Kidney epithelial cell (primary cell): ENCODE measurements around the gene SLC47A2. TPM values are rescaled to one million over a fixed set of nuclear protein-coding genes. Genes with fewer than 3 reads are reported as not detected.

Experiments
- DNase-seq: peaks from one replicate; pipeline ENCODE4 v3.0.0-alpha.2; 2010; ENCODE audit warnings: low read depth
- H3K27me3 ChIP-seq: 2 replicates; pipeline ENCODE4 v1.6.0; 2011; ENCODE audit warnings: low read length; ENCODE audit not compliant: control insufficient read depth, insufficient read depth
- H3K36me3 ChIP-seq: 2 replicates; pipeline ENCODE4 v1.5.1; 2011; ENCODE audit warnings: low read length; ENCODE audit not compliant: control insufficient read depth, insufficient read depth
- H3K4me3 ChIP-seq: 2 replicates; pipeline ENCODE4 v1.5.1; 2011; ENCODE audit warnings: low read depth, mild to moderate bottlenecking, control low read depth, low read length
- CTCF ChIP-seq: IDR thresholded peaks from 2 replicates; pipeline ENCODE4 v1.5.1; 2011; ENCODE audit warnings: mild to moderate bottlenecking, moderate library complexity, low read length, control low read depth, inconsistent platforms; ENCODE audit not compliant: insufficient read depth, poor library complexity, severe bottlenecking
- total RNA-seq: library from RNA; depleted of rRNA; stranded (reverse); fragments of >200 nt; gene quantifications from 2 replicates; pipeline ENCODE4 v1.2.3, GENCODE V29; 2015

Gene SLC47A2
- total RNA-seq, 1 donor from 2014 or later: not detected

GRCh38 chr17:19630661-19631060 lies 85.7 kb downstream of the SLC47A2 start:
- no peak for TF ChIP-seq CTCF
- H3K4me3 ChIP-seq: no peak overlapping the region
- DNase-seq: no peak
- H3K36me3 ChIP-seq: no peaks in the 10 kb centered on the region
- H3K27me3 ChIP-seq: no peaks in the 10 kb centered on the region

- Histone ChIP-seq H3K4me3 (no peak overlapping the region), H3K27me3 (no peaks in the 10 kb centered on the region), H3K36me3 (no peaks in the 10 kb centered on the region)
- TF ChIP-seq CTCF: no peak
- DNase-seq: no peak
Measured at GRCh38 chr17:19630035-19630434, 86.3 kb downstream of the SLC47A2 start.

- H3K4me3 ChIP-seq: no peak overlapping the region
- no peak for DNase-seq
- no peak for TF ChIP-seq CTCF
- no peaks in the 10 kb centered on the region for H3K27me3 ChIP-seq
- H3K36me3 ChIP-seq: no peaks in the 10 kb centered on the region
Measured at GRCh38 chr17:19629449-19629848, 86.9 kb downstream of the SLC47A2 start.

Other genes starting within 250 kb of the SLC47A2 start
- gene SLC47A1, start 182.7 kb downstream of the SLC47A2 start, total RNA-seq: 1.0 and 3.9 TPM in 2 replicates
- 20.9 and 26.4 TPM in 2 replicates for gene ALDH3A2, start 67.8 kb downstream of the SLC47A2 start, total RNA-seq
- gene ALDH3A1, start 31.7 kb upstream of the SLC47A2 start, total RNA-seq: 0.84 TPM in 1 of 2 replicates, not detected in the other
- gene ULK2, start 151.4 kb upstream of the SLC47A2 start, total RNA-seq: 17.7 and 24.5 TPM in 2 replicates